Stimulated activated CD8-positive, alpha-beta memory T cell treated with anti-CD3 and anti-CD28 coated beads, Interleukin-15, amount 100 ng/mL, for 1 hour (primary cell): ENCODE data around the gene FAM50A.

Experiments
- DNase-seq: peaks from one replicate; pipeline ENCODE4 v3.0.0-alpha.2; 2020; ENCODE audit warnings: low read depth

Gene FAM50A

GRCh38 chrX:154413142-154413541, 30.8 kb upstream of the FAM50A start:
- no peak for DNase-seq

GRCh38 chrX:154417157-154417556, 26.8 kb upstream of the FAM50A start:
- DNase-seq = no peak

- DNase-seq = no peak
Observed at GRCh38 chrX:154419189-154419588, 24.8 kb upstream of the FAM50A start.

GRCh38 chrX:154419688-154420401, 24.1 kb upstream of the FAM50A start:
- no peak for DNase-seq

- no peak for DNase-seq
Observed at GRCh38 chrX:154420402-154420756, 23.6 kb upstream of the FAM50A start.

DNA sequence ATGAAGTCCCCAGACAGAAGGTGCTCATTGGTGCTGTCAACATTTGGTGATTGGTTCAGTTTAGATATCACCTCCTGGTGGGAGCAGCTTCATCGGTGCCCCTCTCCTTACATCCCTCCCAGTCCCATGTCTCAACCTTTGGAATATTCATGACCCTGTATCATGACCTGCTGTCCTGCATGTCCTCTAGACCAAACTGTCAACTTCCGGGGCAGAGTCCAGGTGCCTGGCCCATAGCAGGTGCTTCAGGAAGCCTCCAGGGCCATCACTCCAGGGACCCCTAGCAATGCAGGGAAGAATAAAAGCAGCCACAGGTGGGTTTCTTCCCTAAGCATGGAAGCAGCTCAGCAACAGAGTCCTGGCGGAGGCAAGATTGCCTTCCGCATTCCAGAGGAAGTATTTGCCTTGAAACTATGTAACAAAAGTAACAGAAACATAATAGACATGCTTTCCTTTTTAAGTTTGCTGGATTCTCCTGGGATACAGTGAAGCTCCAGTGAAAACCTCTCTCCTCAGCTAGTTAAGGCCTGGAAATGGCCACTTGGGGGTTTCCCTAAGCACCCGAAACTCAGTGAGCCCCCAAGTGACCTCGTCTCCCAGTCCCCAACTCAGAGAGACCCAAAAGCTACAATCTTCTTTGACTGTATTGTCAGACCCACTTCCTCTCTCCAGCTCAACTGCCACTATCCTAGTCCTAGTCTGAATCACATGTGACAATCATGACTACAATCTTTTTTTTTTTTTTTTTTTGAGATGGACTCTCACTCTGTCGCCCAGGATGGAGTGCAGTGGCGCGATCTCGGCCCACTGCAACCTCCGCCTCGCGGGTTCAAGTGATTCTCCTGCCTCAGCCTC, 16.8 kb upstream of the FAM50A start:
- DNase-seq = no peak

GRCh38 chrX:154428176-154429171, 15.5 kb upstream of the FAM50A start, which contains the start of gene ATP6AP1:
Gene ATP6AP1, plus strand, starts transcription at chrX:154428677. Its CDS starts 16 bp downstream, at chrX:154428693.
- peak; percentile 67 for DNase-seq

GRCh38 chrX:154429711-154430110, 14.2 kb upstream of the FAM50A start:
- no peak for DNase-seq

DNA sequence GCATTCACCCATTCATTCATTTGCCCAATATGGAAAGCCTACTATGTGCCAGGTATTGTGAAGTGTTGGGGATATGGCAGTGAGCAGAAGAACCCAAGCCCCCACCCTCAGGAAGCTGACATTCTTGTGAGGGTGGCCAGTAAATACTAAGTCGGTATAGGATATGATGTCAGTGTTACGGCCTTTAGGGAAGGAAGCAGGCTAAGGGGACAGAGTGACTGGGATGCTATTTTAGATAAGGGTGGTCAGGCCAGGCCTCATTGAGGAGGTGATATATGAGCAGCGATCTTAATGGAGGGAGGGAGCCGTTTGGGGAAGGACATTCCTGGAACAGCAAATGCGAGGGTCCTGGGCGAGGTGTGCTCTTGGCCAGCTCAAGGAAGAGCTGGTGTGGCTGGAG, 13.5 kb upstream of the FAM50A start:
- DNase-seq = no peak

DNA sequence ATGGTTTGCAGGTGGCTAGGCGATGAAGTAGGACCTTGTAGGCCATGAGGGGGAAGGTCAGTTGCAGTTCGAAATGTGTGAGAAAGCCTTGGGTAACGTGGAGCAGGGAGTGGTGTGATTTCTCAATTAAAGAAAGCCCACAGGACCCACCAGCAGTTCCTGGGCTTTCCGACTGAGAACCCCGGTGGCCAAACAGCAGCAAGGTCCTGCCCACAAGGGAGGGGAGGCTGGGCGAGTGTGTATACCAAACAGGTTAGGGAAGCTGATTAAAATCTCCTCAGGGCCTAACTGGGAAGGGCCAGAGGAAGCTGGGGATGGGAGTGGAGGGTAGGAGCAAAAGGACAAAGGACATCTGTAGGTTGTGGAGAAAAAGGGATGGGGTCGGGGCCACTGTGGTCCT, 13.0 kb upstream of the FAM50A start:
- no peak for DNase-seq

- no peak for DNase-seq
Observed at GRCh38 chrX:154431341-154431740, 12.6 kb upstream of the FAM50A start.

DNA sequence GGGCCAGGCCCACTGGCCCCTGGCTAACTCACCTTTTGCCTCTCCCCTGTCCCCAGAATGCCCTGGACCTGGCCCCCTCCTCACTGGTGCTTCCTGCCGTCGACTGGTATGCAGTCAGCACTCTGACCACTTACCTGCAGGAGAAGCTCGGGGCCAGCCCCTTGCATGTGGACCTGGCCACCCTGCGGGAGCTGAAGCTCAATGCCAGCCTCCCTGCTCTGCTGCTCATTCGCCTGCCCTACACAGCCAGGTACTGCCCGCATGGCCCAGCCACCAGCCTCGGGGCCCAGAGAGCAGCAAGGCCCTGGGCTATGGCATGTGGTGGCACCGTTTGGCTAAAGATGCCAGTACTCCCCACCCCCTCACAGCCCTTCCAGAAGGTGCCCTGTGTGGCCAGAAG, 11.7 kb upstream of the FAM50A start:
- no peak for DNase-seq

DNA sequence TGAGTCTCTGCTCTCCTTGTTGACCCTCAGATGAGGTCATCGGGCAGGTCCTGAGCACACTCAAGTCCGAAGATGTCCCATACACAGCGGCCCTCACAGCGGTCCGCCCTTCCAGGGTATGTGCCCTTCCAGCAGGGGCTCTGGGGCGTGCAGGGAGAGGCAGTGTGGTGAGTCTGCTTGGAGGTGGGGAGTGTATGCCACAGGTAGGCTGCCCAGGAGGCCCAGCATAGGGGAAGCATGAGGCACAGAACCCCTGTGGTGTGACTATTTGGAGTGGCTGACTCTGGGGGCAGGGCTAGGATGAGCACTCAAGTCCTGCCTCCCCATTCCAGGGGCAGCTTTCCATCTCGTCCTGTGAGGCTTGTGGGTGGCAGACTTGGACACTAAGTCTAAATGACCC, 10.3 kb upstream of the FAM50A start:
- no peak for DNase-seq

GRCh38 chrX:154434394-154435168, 9.4 kb upstream of the FAM50A start:
- no peak for DNase-seq

- DNase-seq = no peak
Observed at GRCh38 chrX:154435171-154435733, 8.7 kb upstream of the FAM50A start.

- DNase-seq = no peak
Observed at GRCh38 chrX:154436374-154436982, 7.5 kb upstream of the FAM50A start.

DNA sequence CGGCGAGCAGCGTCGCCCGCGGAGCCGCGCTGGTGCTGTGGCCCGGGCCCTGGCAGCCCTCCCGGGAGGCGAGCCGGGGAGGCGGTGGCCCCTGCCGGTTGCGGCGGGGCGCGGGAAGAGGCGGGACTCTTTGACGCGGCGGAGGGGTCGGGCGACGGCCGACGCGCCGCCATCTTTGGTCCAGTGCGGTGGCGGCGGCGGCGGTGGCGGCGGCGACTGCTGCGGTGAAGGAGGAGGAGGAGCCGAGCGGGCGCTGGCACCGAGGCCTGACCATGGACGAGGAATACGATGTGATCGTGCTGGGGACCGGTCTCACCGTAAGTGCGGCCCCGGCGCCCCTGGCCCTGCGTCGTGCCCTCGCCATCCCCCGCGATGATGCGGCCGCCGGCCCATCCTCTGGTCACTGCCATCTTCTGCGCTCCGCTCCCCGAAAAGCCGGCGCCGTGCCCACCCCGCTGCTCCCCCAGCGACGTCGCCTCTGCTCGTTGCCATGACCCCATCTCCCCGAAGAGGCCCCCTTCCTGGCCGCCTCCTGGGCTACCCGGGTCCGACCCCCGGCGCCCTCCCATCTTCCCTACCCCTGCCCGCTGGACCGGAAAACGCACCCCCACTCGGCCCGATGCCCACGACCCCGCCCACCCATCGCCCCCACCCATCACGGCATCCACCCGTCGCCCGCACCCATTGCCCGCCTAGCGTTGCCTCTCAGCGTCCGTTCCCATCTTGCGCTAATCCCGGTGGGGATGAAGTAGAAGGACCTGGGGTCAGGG, 6.8 kb upstream of the FAM50A start, which contains the start of gene GDI1:
GDI1 (plus strand) TSS at position 172 of the 770 bp plus-strand sequence; CDS start at position 273, 101 bp downstream.
- DNase-seq = no peak

DNA sequence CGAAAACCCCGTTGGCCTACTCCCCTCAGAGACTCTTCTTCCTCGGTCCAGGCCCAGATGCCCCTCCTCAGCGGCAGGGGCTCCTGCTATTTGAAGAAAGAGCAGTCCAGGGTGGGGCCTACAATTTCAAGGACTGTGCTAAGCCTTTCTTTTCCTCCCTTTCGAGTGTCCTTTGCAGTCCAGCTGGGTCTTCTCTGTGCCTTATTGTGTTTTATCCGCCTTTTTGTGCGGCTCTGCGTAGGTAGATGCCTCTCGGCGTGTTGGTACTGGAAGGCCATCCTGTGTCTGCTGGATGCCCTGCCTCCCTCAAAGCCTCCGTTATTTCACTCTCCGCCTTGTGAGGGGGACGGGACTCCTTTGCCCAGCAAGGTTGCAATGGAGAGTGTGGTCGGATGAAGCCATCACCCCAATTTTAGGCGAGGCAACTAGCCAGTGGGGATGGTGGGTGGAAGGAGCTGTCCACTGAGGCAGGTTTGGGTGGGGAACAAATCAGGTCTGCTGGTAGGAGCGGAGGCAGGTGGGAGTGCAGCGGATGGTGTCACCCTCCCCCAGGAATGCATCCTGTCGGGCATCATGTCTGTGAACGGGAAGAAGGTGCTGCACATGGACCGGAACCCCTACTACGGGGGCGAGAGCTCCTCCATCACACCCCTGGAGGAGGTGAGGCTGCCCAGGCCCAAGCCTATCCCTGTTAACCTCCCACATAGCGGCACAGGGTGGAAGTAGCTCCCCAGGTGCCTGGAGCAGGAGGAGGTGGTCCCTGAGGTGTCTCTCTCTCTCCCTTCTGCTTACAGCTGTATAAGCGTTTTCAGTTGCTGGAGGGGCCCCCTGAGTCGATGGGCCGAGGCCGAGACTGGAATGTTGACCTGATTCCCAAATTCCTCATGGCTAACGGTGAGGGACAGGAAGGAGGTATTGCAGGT, 5.7 kb upstream of the FAM50A start:
- no peak for DNase-seq

DNA sequence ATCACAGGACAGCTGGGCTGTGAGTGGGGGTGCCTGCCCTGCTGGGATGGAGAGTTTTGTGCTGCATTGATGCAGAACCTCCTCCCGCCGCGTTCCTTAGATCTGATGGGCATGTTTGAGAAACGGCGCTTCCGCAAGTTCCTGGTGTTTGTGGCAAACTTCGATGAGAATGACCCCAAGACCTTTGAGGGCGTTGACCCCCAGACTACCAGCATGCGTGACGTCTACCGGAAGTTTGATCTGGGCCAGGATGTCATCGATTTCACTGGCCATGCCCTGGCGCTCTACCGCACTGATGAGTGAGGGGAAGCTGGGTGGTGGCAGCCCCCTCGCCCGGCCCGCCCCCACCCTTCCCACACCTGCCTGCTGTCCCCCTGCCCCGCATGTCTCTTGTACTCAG, 4.1 kb upstream of the FAM50A start:
- no peak for DNase-seq
